ENCODE data around the gene ZWINT.

Gene ZWINT

GRCh38 chr10:56360967-56361612 is at the start of gene ZWINT:
ZWINT (minus strand) TSS chr10:56361259; CDS start chr10:56361236, 23 bp downstream.
- DNase-seq (ENCODE audit: low spot score) = peak; percentile 96

GRCh38 chr10:56383806-56384205 is 22.7 kb upstream of the ZWINT start:
- DNase-seq (ENCODE audit: low spot score) = no peak

- DNase-seq (ENCODE audit: low spot score) = no peak
These were observed 9.4 kb upstream of the ZWINT start for GRCh38 chr10:56370217-56371113.

GRCh38 chr10:56360583-56360966 is 484 bp downstream of the ZWINT start:
- no peak for DNase-seq (ENCODE audit: low spot score)

- no peak for DNase-seq (ENCODE audit: low spot score)
These were observed 1.2 kb downstream of the ZWINT start for GRCh38 chr10:56359837-56360236.

GRCh38 chr10:56357018-56357417 is 4.0 kb downstream of the ZWINT start:
- no peak for DNase-seq (ENCODE audit: low spot score)

- no peak for DNase-seq (ENCODE audit: low spot score)
These were observed 9.0 kb downstream of the ZWINT start for GRCh38 chr10:56351909-56352630.

- DNase-seq (ENCODE audit: low spot score) = no peak
These were observed 11.4 kb downstream of the ZWINT start for GRCh38 chr10:56349611-56350010.

- DNase-seq (ENCODE audit: low spot score) = no peak
These were observed 13.0 kb downstream of the ZWINT start for GRCh38 chr10:56348101-56348500.

GRCh38 chr10:56346845-56347415 is 14.1 kb downstream of the ZWINT start:
- no peak for DNase-seq (ENCODE audit: low spot score)

GRCh38 chr10:56341612-56342011 is 19.4 kb downstream of the ZWINT start:
- DNase-seq (ENCODE audit: low spot score) = no peak

- no peak for DNase-seq (ENCODE audit: low spot score)
These were observed 31.1 kb downstream of the ZWINT start for GRCh38 chr10:56329961-56330360.

GRCh38 chr10:56327118-56327517 is 33.9 kb downstream of the ZWINT start:
- no peak for DNase-seq (ENCODE audit: low spot score)

GRCh38 chr10:56319386-56319785 is 41.7 kb downstream of the ZWINT start:
- no peak for DNase-seq (ENCODE audit: low spot score)

- no peak for DNase-seq (ENCODE audit: low spot score)
These were observed 42.2 kb downstream of the ZWINT start for GRCh38 chr10:56318816-56319215.

GRCh38 chr10:56317603-56318002 is 43.5 kb downstream of the ZWINT start:
- no peak for DNase-seq (ENCODE audit: low spot score)

- no peak for DNase-seq (ENCODE audit: low spot score)
These were observed 44.5 kb downstream of the ZWINT start for GRCh38 chr10:56316603-56317002.
